GM12878 (cell line): ENCODE results near the gene INF2. TPM values are rescaled to one million over a fixed set of nuclear protein-coding genes. Genes with fewer than 3 reads are reported as not detected.
A peak's percentile ranks its signal among the peaks of the same experiment; 100 is the strongest.

ENCODE experiments used
- ATAC-seq: fragments of 200-7000 bp; cut with Tn5 transposase; 3 replicates; pipeline ENCODE4 v1.9.1; 2020; ENCODE audit warnings: mild to moderate bottlenecking, moderate library complexity
- BruUV-seq: library from RNA; stranded (reverse); fragments of 400-500 nt; replicated peaks from 2 replicates; lab custom pipeline; 2021; lab: Mats Ljungman, UMichigan
- CTCF ChIA-PET: fragments of 300-600 bp; sonication (Branson Sonifier 250); formaldehyde crosslinking; extraction: SDS; loops from one replicate; lab custom pipeline; 2021; ENCODE audit warnings: inconsistent platforms; lab: Yijun Ruan, JAX
- POLR2A ChIA-PET: fragments of 350-600 bp; formaldehyde crosslinking; extraction: SDS; loops from one replicate; lab custom pipeline; 2021; ENCODE audit warnings: inconsistent platforms; lab: Charles Lee
- RAD21 ChIA-PET: fragments of 300-600 bp; sonication (Branson Sonifier 250); formaldehyde crosslinking; loops from one replicate; lab custom pipeline; 2023; ENCODE audit warnings: antibody characterized with exemption; ENCODE audit not compliant: unreplicated experiment; lab: Charles Lee
- SMC1A ChIA-PET: fragments of 300-600 bp; sonication (Branson Sonifier 250); formaldehyde crosslinking; loops from one replicate; lab custom pipeline; 2023; ENCODE audit not compliant: unreplicated experiment, uncharacterized antibody; lab: Charles Lee
- DNase-seq: peaks from one replicate; pipeline ENCODE4 v3.0.0-alpha.2; 2011; ENCODE audit warnings: low read depth, low spot score
- FAIRE-seq: peaks from 3 replicates; lab custom pipeline; 2011; peaks lifted over from hg19 to GRCh38; lab: Jason Lieb, UNC
- H2AFZ ChIP-seq: 2 replicates; pipeline ENCODE4 v1.6.0; 2011; ENCODE audit warnings: low read depth, low read length, control low read depth; ENCODE audit not compliant: control insufficient read depth
- H3K27ac ChIP-seq: 2 replicates; pipeline ENCODE4 v1.5.1; 2011; ENCODE audit warnings: control low read depth; ENCODE audit not compliant: control insufficient read depth, insufficient read depth
- H3K27me3 ChIP-seq, 2 experiments: replicated peaks in 1 of 2; 2 replicates each; pipeline versions ENCODE4 v1.6.0 to v1.6.1; 2011; ENCODE audit warnings: low read length in 1 of 2; ENCODE audit not compliant: control insufficient read depth in 2 of 2, insufficient read depth in 2 of 2
- H3K36me3 ChIP-seq, 2 experiments: 2 replicates each; pipeline ENCODE4 v1.5.1; 2011; ENCODE audit warnings: low read length in 1 of 2; ENCODE audit not compliant: control insufficient read depth in 2 of 2, insufficient read depth in 2 of 2
- H3K4me1 ChIP-seq: 2 replicates; pipeline ENCODE4 v1.6.1; 2011; ENCODE audit warnings: mild to moderate bottlenecking, low read length, moderate library complexity, mixed read lengths; ENCODE audit not compliant: control insufficient read depth, insufficient read depth
- H3K4me2 ChIP-seq: 2 replicates; pipeline ENCODE4 v1.6.0; 2011; ENCODE audit warnings: control low read depth; ENCODE audit not compliant: control insufficient read depth, insufficient read depth
- H3K4me3 ChIP-seq: fragments of 200-600 bp; sonication (generic); 2 replicates; pipeline ENCODE4 v1.5.1; 2016
- H3K79me2 ChIP-seq: 2 replicates; pipeline ENCODE4 v1.6.0; 2011; ENCODE audit warnings: low read length; ENCODE audit not compliant: control insufficient read depth, insufficient read depth
- H3K9ac ChIP-seq: 2 replicates; pipeline ENCODE4 v1.8.0; 2011; ENCODE audit warnings: low read length, control low read depth, mixed read lengths; ENCODE audit not compliant: control insufficient read depth, insufficient read depth
- H3K9me3 ChIP-seq: replicated peaks from 3 replicates; pipeline ENCODE4 v1.5.1; 2011; ENCODE audit warnings: mild to moderate bottlenecking, low read length; ENCODE audit not compliant: control insufficient read depth, insufficient read depth
- H4K20me1 ChIP-seq: 2 replicates; pipeline ENCODE4 v1.6.0; 2011; ENCODE audit not compliant: control insufficient read depth, insufficient read depth
- BHLHE40 ChIP-seq, 2 experiments: fragments of 450-650 bp in 1 of 2; IDR thresholded peaks; 2 replicates each; pipeline ENCODE4 v1.6.1; 2011 to 2017; ENCODE audit warnings: low read depth in 2 of 2, borderline replicate concordance in 1 of 2, improper control_type of control experiment in 1 of 2, low read length in 1 of 2, mild to moderate bottlenecking in 1 of 2
- KLF5 ChIP-seq: fragments of 450-650 bp; IDR thresholded peaks from 2 replicates; pipeline ENCODE4 v1.6.1; 2014; ENCODE audit warnings: mild to moderate bottlenecking; ENCODE audit not compliant: partially characterized antibody
- NBN ChIP-seq: fragments of 450-650 bp; IDR thresholded peaks from 2 replicates; pipeline ENCODE4 v1.6.1; 2016
- POU2F2 ChIP-seq: IDR thresholded peaks from 3 replicates; pipeline ENCODE4 v1.6.1; 2011; ENCODE audit warnings: low read depth, mild to moderate bottlenecking, low read length, borderline replicate concordance
- WGBS: methylation state at CpG from one replicate; pipeline ENCODE4 v1.1.6; 2016; ENCODE audit warnings: low lambda C conversion rate; ENCODE audit not compliant: insufficient replicate concordance, insufficient coverage; ENCODE audit errors: missing lambda C conversion rate; 5-methylcytosine and 5-hydroxymethylcytosine counted together
- in situ Hi-C: fragments of 300-500 bp; cut with MboI; formaldehyde crosslinking; loops from 9 replicates; pipeline ENCODE4 v1.14.3; 2018; ENCODE audit warnings: mixed read lengths
- intact Hi-C: fragments of 100-400 bp; cut with micrococcal nuclease; formaldehyde crosslinking; loops from one replicate; pipeline ENCODE4 v1.14.2; 2022; ENCODE audit not compliant: unreplicated experiment
- polyA plus RNA-seq, 11 experiments: library from polyadenylated mRNA; depleted of rRNA in 4 of 11; unstranded in 6 of 11; stranded (reverse) in 5 of 11; fragments of >200 nt; fragmentation: Nextera tagmentation in 4 of 11; fragmentation: Illumina TruSeq in 1 of 11; extraction: Ambion mirVana in 4 of 11; extraction: Trizol in 1 of 11; gene quantifications; 1 replicate in 1 of 11; 2 replicates in 10 of 11; pipeline versions ENCODE4 v1.2.1 to v1.2.3, GENCODE V29; 2011 to 2016; ENCODE audit warnings: inconsistent platforms in 2 of 11, missing spikeins in 2 of 11, low read depth in 1 of 11
- total RNA-seq, 4 experiments: library from RNA; depleted of rRNA in 3 of 4; stranded (reverse); fragments of >200 nt in 3 of 4; fragmentation: Illumina TruSeq in 1 of 4; extraction: Trizol in 1 of 4; gene quantifications; 2 replicates each; pipeline versions ENCODE4 v1.2.1 to v1.2.3, GENCODE V29; 2013 to 2021
- TF ChIP-seq, protein P1 (sequence below): fragments of 450-650 bp; formaldehyde crosslinking; IDR thresholded peaks from 2 replicates; pipeline ENCODE4 v1.4.0; 2022; ENCODE audit warnings: mild to moderate bottlenecking, moderate library complexity
- TF ChIP-seq, protein P2 (sequence below): IDR thresholded peaks from 2 replicates; pipeline ENCODE4 v1.6.1; 2012; ENCODE audit warnings: improper control_type of control experiment, low read depth, low read length; ENCODE audit not compliant: insufficient replicate concordance

The INF2 gene
- total and polyA plus RNA-seq, 10 of the 15 experiments (the other 5 are each of a cell fraction or from before 2014, with no cell fraction given): 0.72 to 43.2 (median 8.3) TPM

DNA sequence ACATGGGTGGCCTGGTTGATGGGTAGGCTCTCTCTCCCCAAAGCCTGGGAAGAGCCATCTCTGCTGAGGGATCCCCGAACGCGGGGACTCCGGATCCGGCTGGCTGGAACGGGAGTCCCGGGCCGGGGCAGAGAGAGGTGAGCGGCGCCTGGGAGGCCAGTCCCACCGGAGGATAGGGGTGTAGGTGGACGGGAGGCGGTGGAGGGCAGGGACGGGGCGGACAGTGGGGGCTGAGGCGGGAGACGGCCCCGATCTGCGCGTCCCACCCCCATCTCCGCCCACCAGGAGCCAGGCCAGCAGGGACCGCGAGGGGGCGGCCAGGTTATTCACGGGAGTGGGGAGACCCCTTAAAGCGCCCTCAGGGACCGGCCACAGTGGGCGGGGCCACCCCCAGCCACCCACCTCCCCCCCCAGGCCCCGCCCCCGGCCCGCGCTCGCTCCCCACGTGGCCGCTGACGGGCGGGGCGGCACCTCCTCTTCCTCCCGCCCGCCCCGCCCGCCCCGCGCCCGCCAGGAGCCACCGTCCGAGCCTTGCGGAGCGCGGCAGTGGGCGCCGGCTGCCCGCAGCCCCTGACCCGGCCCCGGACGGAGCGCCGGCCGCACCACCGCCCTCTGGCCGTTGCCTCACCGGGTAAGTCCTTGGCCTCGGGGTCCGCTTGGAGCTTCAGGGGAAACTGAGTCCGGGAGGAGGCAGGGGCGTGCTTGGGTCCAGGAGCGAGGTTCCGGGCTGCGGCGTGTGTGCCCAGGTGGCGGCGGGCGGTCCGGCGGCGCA, at the start of gene INF2 (continued):
- TF ChIP-seq BHLHE40 (IDR thresholded peaks at IDR 0.05; ENCODE audit: borderline replicate concordance in 1 of 2, low read depth in 2 of 2, low read length in 1 of 2): peak in 1 of 2 experiments; percentile 20; a peak in 1 of 4 replicates
- TF ChIP-seq NBN: no peak

DNA sequence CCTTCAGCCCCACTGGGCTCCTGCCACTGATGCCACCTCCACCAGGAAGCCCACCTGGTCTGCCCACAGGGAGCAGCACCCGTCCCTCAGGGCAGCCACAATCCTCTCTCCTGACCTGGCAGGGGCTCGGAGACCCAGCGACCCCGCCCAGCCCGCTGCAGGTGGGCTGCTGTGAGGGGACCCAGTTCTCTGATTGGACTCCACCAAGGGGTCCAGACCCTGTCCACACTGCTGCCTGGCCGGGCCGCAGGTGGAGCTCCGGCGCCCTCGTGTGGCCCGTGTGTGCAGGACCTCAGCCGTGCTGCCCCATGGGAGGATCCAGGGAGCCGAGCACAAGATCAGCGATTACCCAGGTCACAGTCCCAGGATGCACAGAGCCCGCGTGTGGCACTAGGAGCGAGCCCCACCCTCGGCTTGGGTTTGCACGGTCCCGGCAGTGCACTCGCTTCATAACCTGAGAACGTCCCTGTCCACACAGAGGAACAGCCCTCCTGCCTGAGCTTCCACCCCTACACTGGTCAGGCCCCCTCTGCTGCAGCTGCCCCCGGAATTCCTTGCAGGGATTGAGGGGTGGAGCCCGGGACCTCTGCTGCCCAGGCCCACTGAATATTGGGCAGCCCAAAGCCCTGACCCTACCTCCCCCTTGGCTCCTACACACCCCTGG, 49.4 kb upstream of the INF2 start:
- WGBS: 1% methylated on average over 24 of the region's 24 CpGs
- ChIA-PET RAD21 (no interaction called here), SMC1A (no interaction called here), CTCF (interaction anchor here (0.6 to 2.7 kb wide), 5 partner anchors 10 to 562 kb away, joined by 3 to 7 read pairs (median 4); no protein-coding TSS in a partner anchor), POLR2A (no interaction called here)
- Histone ChIP-seq H3K4me2 (no peak overlapping the region), H3K4me3 (no peak overlapping the region), H3K27ac (no peak overlapping the region), H3K9me3 (no peaks in the 10 kb centered on the region; the same call in 1 of the 3 replicates), H3K9ac (no peak overlapping the region), H3K4me1 (no peaks in the 10 kb centered on the region), H3K79me2 (no peaks in the 10 kb centered on the region), H4K20me1 (no peaks in the 10 kb centered on the region), H3K36me3 (no peaks in the 10 kb centered on the region), H3K27me3 (no peaks in the 10 kb centered on the region), H2AFZ (no peak overlapping the region)
- FAIRE-seq: no peak
- no peak for DNase-seq
- in situ Hi-C loops (no loop called here), intact Hi-C loops (loop anchor here (1.0 to 5.0 kb wide), 3 partner anchors 503 to 562 kb away; no protein-coding TSS in a partner anchor)
- BruUV-seq: no TSS peak
- peak; percentile 99 for ATAC-seq
- TF ChIP-seq POU2F2 (0 out of 3 replicates have a peak, but pooled peaks have one; percentile 27), KLF5 (no peak)
- TF ChIP-seq, protein P1, sequence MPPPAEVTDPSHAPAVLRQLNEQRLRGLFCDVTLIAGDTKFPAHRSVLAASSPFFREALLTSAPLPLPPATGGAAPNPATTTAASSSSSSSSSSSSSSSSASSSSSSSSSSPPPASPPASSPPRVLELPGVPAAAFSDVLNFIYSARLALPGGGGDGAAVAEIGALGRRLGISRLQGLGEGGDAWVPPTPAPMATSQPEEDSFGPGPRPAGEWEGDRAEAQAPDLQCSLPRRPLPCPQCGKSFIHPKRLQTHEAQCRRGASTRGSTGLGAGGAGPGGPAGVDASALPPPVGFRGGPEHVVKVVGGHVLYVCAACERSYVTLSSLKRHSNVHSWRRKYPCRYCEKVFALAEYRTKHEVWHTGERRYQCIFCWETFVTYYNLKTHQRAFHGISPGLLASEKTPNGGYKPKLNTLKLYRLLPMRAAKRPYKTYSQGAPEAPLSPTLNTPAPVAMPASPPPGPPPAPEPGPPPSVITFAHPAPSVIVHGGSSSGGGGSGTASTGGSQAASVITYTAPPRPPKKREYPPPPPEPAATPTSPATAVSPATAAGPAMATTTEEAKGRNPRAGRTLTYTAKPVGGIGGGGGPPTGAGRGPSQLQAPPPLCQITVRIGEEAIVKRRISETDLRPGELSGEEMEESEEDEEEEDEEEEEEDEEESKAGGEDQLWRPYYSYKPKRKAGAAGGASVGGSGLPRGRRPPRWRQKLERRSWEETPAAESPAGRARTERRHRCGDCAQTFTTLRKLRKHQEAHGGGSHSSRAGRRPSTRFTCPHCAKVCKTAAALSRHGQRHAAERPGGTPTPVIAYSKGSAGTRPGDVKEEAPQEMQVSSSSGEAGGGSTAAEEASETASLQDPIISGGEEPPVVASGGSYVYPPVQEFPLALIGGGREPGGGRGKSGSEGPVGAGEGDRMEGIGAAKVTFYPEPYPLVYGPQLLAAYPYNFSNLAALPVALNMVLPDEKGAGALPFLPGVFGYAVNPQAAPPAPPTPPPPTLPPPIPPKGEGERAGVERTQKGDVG (CRISPR knock-in tag): no peak
- TF ChIP-seq, protein P2, sequence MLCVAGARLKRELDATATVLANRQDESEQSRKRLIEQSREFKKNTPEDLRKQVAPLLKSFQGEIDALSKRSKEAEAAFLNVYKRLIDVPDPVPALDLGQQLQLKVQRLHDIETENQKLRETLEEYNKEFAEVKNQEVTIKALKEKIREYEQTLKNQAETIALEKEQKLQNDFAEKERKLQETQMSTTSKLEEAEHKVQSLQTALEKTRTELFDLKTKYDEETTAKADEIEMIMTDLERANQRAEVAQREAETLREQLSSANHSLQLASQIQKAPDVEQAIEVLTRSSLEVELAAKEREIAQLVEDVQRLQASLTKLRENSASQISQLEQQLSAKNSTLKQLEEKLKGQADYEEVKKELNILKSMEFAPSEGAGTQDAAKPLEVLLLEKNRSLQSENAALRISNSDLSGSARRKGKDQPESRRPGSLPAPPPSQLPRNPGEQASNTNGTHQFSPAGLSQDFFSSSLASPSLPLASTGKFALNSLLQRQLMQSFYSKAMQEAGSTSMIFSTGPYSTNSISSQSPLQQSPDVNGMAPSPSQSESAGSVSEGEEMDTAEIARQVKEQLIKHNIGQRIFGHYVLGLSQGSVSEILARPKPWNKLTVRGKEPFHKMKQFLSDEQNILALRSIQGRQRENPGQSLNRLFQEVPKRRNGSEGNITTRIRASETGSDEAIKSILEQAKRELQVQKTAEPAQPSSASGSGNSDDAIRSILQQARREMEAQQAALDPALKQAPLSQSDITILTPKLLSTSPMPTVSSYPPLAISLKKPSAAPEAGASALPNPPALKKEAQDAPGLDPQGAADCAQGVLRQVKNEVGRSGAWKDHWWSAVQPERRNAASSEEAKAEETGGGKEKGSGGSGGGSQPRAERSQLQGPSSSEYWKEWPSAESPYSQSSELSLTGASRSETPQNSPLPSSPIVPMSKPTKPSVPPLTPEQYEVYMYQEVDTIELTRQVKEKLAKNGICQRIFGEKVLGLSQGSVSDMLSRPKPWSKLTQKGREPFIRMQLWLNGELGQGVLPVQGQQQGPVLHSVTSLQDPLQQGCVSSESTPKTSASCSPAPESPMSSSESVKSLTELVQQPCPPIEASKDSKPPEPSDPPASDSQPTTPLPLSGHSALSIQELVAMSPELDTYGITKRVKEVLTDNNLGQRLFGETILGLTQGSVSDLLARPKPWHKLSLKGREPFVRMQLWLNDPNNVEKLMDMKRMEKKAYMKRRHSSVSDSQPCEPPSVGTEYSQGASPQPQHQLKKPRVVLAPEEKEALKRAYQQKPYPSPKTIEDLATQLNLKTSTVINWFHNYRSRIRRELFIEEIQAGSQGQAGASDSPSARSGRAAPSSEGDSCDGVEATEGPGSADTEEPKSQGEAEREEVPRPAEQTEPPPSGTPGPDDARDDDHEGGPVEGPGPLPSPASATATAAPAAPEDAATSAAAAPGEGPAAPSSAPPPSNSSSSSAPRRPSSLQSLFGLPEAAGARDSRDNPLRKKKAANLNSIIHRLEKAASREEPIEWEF: no peak
